Activated T-cell treated with anti-CD3 and anti-CD28 coated beads, Interleukin-2, amount 50 U/mL, for 72 hours (primary cell): ENCODE results near the gene SYNC. TPM values are rescaled to one million over a fixed set of nuclear protein-coding genes. Genes with fewer than 3 reads are reported as not detected.
"Not testable (repeated sequence)": the region's sequence is repeated elsewhere in the genome, so short reads cannot be mapped to it uniquely, and the experiment has no call there.

Experiments
- ATAC-seq, 2 donors: fragments of 150-1000 bp; cut with Tn5 transposase; replicated peaks in 1 of 2; 2 replicates each; pipeline ENCODE4 v1.10.0; 2021; ENCODE audit warnings: moderate library complexity in 2 of 2, mild to moderate bottlenecking in 1 of 2
- DNase-seq, 2 donors: peaks; one replicate each; pipeline ENCODE4 v3.0.0; 2021 to 2022; ENCODE audit warnings: mixed read lengths in 1 of 2
- H3K27ac Mint-ChIP-seq: one replicate; pipeline ENCODE4 v1.8.0; 2022; ENCODE audit warnings: mild to moderate bottlenecking, moderate library complexity, mixed read lengths
- H3K27me3 Mint-ChIP-seq: one replicate; pipeline ENCODE4 v1.8.0; 2022; ENCODE audit warnings: low read depth, mixed read lengths
- H3K36me3 Mint-ChIP-seq, 2 donors: one replicate each; pipeline ENCODE4 v1.8.0; 2022; ENCODE audit warnings: mixed read lengths in 2 of 2, mild to moderate bottlenecking in 1 of 2; ENCODE audit not compliant: insufficient read depth in 2 of 2
- H3K4me1 Mint-ChIP-seq: one replicate; pipeline ENCODE4 v1.8.0; 2022; ENCODE audit warnings: low read depth, mixed read lengths
- H3K4me3 Mint-ChIP-seq, 2 donors: one replicate each; pipeline ENCODE4 v1.8.0; 2022; ENCODE audit warnings: mild to moderate bottlenecking in 2 of 2, mixed read lengths in 2 of 2, moderate library complexity in 2 of 2
- H3K9me3 Mint-ChIP-seq, 2 donors: one replicate each; pipeline ENCODE4 v1.8.0; 2022; ENCODE audit warnings: mixed read lengths in 2 of 2
- total RNA-seq, 2 donors: library from RNA; stranded (reverse); gene quantifications; one replicate each; pipeline ENCODE4 v1.2.3, GENCODE V29; 2022

SYNC gene
- total RNA-seq, 2 donors from 2014 or later: not detected

- no peak overlapping the region for H3K4me3 Mint-ChIP-seq
- H3K27ac Mint-ChIP-seq: no peak overlapping the region
- peaks cover 4% of the 10 kb centered on the region for H3K4me1 Mint-ChIP-seq
- H3K36me3 Mint-ChIP-seq: peaks cover 0 to 4% of the 10 kb centered on the region in 2 donors
- H3K9me3 Mint-ChIP-seq: no peaks in the 10 kb centered on the region
- H3K27me3 Mint-ChIP-seq: no peaks in the 10 kb centered on the region
- no peak for DNase-seq
- no peak for ATAC-seq
Measured at GRCh38 chr1:32636914-32637645, 65.5 kb downstream of the SYNC start.

- H3K4me1 Mint-ChIP-seq: peaks cover 4% of the 10 kb centered on the region
- peaks cover 0 to 4% of the 10 kb centered on the region in 2 donors for H3K36me3 Mint-ChIP-seq
- H3K27me3 Mint-ChIP-seq: no peaks in the 10 kb centered on the region
- ATAC-seq (no peak), DNase-seq (no peak)
- H3K9me3 Mint-ChIP-seq: no peaks in the 10 kb centered on the region
- H3K27ac Mint-ChIP-seq: no peak overlapping the region
- no peak overlapping the region for H3K4me3 Mint-ChIP-seq
Measured at GRCh38 chr1:32635508-32636277, 66.9 kb downstream of the SYNC start.

- Mint-ChIP-seq H3K27ac (peak overlapping the region; percentile 32), H3K27me3 (no peaks in the 10 kb centered on the region), H3K36me3 (peaks cover 0 to 6% of the 10 kb centered on the region in 2 donors)
Measured at GRCh38 chr1:32632829-32633228, 69.7 kb downstream of the SYNC start.

GRCh38 chr1:32630173-32630572 lies 72.4 kb downstream of the SYNC start:
- H3K9me3 Mint-ChIP-seq, ATAC-seq, H3K27ac Mint-ChIP-seq, DNase-seq, H3K36me3 Mint-ChIP-seq, H3K27me3 Mint-ChIP-seq, H3K4me3 Mint-ChIP-seq: not testable (repeated sequence)
- H3K4me1 Mint-ChIP-seq: peaks cover 27% of the 10 kb centered on the region

More at GRCh38 chr1:32632829-32633228, 69.7 kb downstream of the SYNC start:
- Mint-ChIP-seq H3K4me1 (peaks cover 16% of the 10 kb centered on the region), H3K9me3 (no peaks in the 10 kb centered on the region), H3K4me3 (no peak overlapping the region)
- DNase-seq: no peak
- no peak for ATAC-seq

Other genes starting within 250 kb of the SYNC start
- not detected for gene ZBTB8B, start 237.7 kb downstream of the SYNC start, total RNA-seq
- gene ZBTB8A, start 163.3 kb downstream of the SYNC start, total RNA-seq: 1 to 10 TPM in 1 of 2 donors, under 1 TPM in 1; 0.56 to 1.8 TPM
- gene ZBTB8OS, start 52.2 kb downstream of the SYNC start, total RNA-seq: 10 to 100 TPM; 61.2 to 77.4 TPM
- 100 to 1,000 TPM; 252 to 274 TPM for gene RBBP4, start 51.6 kb downstream of the SYNC start, total RNA-seq
- gene YARS1, start 114.6 kb upstream of the SYNC start, total RNA-seq: 100 to 1,000 TPM; 341 to 388 TPM
- gene S100PBP, start 114.9 kb upstream of the SYNC start, total RNA-seq: 10 to 100 TPM; 45.5 to 52.9 TPM
- not detected for gene FNDC5, start 168.1 kb upstream of the SYNC start, total RNA-seq
- gene HPCA, start 183.7 kb upstream of the SYNC start, total RNA-seq: under 1 TPM in 1 of 2 donors, not detected in 1; 0.36 TPM
- 1 to 10 TPM; 1.4 to 2.0 TPM for gene TMEM54, start 198.6 kb upstream of the SYNC start, total RNA-seq